GM20000 (cell line): ENCODE data around the gene CHPF.

Experiments
- DNase-seq: peaks from one replicate; pipeline ENCODE4 v3.0.0; 2012; ENCODE audit warnings: low spot score
- CTCF ChIP-seq: IDR thresholded peaks from 2 replicates; pipeline ENCODE4 v1.5.1; 2012; ENCODE audit warnings: mild to moderate bottlenecking, control low read depth; ENCODE audit errors: extremely low read depth, missing control alignments

The CHPF gene

GRCh38 chr2:219543596-219544358 lies at the start of gene CHPF, which contains the start of gene TMEM198:
TSS of gene CHPF (minus strand) at chr2:219543809. CDS start at chr2:219543538, 271 bp downstream.
TSS of gene TMEM198 (plus strand) at chr2:219544028. CDS start at chr2:219544728, 700 bp downstream.
- DNase-seq = peak; percentile 100
- TF ChIP-seq CTCF = no peak

DNA sequence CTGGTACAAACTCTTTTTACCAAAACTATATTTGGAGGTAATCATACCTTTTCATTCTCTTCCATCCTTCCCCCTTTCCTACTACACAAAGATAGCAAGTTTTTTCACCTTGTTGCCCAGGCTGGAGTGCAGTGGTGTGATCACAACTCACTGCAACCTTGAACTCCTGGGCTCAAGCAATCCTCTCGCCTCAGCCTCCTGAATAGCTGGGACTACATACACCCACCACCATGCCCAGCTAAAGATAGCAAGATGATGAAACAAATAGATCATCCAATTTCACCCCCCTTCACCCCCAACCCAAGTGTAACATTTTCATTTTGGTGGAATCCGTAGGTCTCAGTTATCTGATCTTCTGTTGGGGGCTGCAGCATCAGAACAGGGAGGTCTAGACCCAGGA lies 49.5 kb upstream of the CHPF start:
- TF ChIP-seq CTCF = no peak
- no peak for DNase-seq

GRCh38 chr2:219592736-219593135 lies 49.1 kb upstream of the CHPF start:
- DNase-seq = no peak
- TF ChIP-seq CTCF = no peak

- no peak for DNase-seq
- no peak for TF ChIP-seq CTCF
Observed at GRCh38 chr2:219591091-219591490, 47.5 kb upstream of the CHPF start.

- no peak for DNase-seq
- TF ChIP-seq CTCF = no peak
Observed at GRCh38 chr2:219581346-219581745, 37.7 kb upstream of the CHPF start.

DNA sequence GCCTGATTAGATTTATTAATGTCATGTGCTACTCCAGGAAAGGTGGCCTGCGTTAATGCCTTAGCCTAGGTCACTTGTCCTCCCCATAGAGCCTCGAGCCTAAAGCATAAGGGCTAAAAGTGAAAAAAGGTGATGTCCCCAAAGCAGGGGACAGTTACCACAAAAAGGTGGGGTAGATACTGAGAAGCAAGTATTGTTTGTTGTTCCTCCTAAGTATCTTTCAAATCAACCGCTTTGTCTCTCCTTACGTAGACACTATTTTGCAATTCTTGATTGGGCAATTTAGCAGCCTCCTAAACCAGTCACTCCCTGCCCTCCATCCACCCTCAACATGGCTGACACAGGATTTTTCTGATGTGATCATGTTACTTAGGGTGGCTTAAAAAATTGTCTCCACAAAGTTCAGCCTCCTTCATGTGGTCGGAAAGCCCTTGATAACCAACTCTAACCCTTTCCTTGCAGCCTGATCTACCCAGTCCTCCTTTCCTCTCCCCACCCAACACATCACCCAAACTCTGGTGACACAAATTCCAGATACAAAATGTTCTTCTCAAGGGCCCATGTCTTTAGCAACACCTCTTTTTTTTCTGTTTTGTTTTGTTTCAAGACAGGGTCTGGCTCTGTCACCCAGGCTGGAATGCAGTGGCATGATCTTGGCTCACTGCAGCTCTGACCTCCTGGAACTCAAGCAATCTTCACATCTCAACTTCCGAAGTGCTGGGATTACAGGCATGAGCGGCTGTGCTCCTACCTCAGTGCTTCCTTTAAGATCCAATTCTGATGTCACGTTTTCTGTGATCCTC lies 35.4 kb upstream of the CHPF start:
- TF ChIP-seq CTCF = no peak
- no peak for DNase-seq
